BLaER1 treated with 17β-estradiol and CSF1 and Interleukin-3, amounts not matched to agents 10 nM and 100 nM (cell line): ENCODE results near the gene PTPRK.

Source experiments
- H3K27ac ChIP-seq, 11 experiments: shearing (Covaris generic); formaldehyde crosslinking; 2 replicates each; pipeline ENCODE4 v1.8.1; 2022
- H3K27me3 ChIP-seq, 11 experiments: shearing (Covaris generic); formaldehyde crosslinking; 2 replicates each; pipeline ENCODE4 v1.8.1; 2022
- H3K36me3 ChIP-seq, 11 experiments: shearing (Covaris generic); formaldehyde crosslinking; 2 replicates each; pipeline ENCODE4 v1.8.1; 2022
- H3K4me1 ChIP-seq, 10 experiments: shearing (Covaris generic); formaldehyde crosslinking; 2 replicates each; pipeline ENCODE4 v1.8.1; 2022
- H3K4me2 ChIP-seq, 11 experiments: shearing (Covaris generic); formaldehyde crosslinking; 2 replicates each; pipeline ENCODE4 v1.8.1; 2022
- H3K4me3 ChIP-seq, 10 experiments: shearing (Covaris generic); formaldehyde crosslinking; 2 replicates each; pipeline ENCODE4 v1.8.1; 2022
- H3K9ac ChIP-seq, 11 experiments: shearing (Covaris generic); formaldehyde crosslinking; 2 replicates each; pipeline ENCODE4 v1.8.1; 2022
- H3K9me3 ChIP-seq, 11 experiments: shearing (Covaris generic); formaldehyde crosslinking; replicated peaks in 1 of 11; 2 replicates each; pipeline ENCODE4 v1.8.1; 2022
- H4K20me1 ChIP-seq, 11 experiments: shearing (Covaris generic); formaldehyde crosslinking; 2 replicates each; pipeline ENCODE4 v1.8.1; 2022
- Cebpa-rat ChIP-seq, 11 experiments: shearing (Covaris generic); IDR thresholded peaks; 2 replicates each; pipeline ENCODE4 v1.8.1; 2022

The PTPRK gene

DNA sequence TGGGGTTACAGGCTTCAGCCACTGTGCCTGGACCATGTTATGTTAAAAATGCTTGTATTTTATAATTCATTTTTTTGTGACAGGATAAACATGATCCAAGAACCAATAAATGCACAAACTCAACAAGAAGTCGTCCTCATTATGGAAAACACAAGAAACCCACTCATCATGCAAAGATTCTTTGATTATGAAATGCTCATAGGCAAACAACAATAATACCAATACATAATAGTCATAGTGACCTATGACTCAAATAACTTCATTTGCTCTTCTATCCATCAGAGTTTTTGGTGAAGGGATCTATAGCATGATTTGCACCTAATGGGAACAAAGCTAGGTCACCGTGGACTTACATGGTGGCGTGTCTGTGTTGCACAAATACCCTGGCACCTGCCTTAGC lies 402.5 kb downstream of the PTPRK start:
- H3K9ac ChIP-seq: no peak overlapping the region
- no peaks in the 10 kb centered on the region for H3K9me3 ChIP-seq
- no peak overlapping the region for H3K4me3 ChIP-seq
- H4K20me1 ChIP-seq: no peaks in the 10 kb centered on the region
- no peaks in the 10 kb centered on the region for H3K27me3 ChIP-seq
- H3K36me3 ChIP-seq: no peaks in the 10 kb centered on the region
- peaks cover 0 to 8% (median 0%) of the 10 kb centered on the region in 10 experiments; a peak in 2 of 20 replicates for H3K4me1 ChIP-seq
- TF ChIP-seq Cebpa-rat (IDR thresholded peaks at IDR 0.05): no peak
- H3K4me2 ChIP-seq: no peak overlapping the region
- no peak overlapping the region for H3K27ac ChIP-seq

DNA sequence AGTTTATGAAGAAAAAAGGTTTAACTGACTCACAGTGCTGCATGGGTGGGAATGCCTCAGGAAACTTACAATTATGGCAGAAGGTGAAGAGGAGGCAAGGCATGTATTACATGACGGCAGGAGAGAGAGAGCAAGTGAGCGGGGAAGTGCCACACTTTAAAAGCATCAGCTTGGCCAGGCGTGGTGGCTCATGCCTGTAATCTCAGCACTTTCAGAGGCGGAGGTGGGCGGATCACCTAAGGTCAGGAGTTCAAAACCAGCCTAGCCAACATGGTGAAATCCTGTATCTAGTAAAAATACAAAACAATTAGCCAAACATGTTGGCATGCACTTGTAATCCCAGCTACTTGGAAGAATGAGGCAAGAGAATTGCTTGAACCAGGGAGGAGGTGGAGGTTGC lies 406.2 kb downstream of the PTPRK start:
- Histone ChIP-seq H3K9me3 (no peaks in the 10 kb centered on the region), H4K20me1 (no peaks in the 10 kb centered on the region), H3K9ac (no peak overlapping the region), H3K4me3 (no peak overlapping the region), H3K4me2 (no peak overlapping the region), H3K27me3 (no peaks in the 10 kb centered on the region), H3K36me3 (no peaks in the 10 kb centered on the region), H3K4me1 (peaks cover 0 to 8% (median 0%) of the 10 kb centered on the region in 10 experiments; a peak in 2 of 20 replicates), H3K27ac (no peak overlapping the region)
- no peak for TF ChIP-seq Cebpa-rat (IDR thresholded peaks at IDR 0.05)

DNA sequence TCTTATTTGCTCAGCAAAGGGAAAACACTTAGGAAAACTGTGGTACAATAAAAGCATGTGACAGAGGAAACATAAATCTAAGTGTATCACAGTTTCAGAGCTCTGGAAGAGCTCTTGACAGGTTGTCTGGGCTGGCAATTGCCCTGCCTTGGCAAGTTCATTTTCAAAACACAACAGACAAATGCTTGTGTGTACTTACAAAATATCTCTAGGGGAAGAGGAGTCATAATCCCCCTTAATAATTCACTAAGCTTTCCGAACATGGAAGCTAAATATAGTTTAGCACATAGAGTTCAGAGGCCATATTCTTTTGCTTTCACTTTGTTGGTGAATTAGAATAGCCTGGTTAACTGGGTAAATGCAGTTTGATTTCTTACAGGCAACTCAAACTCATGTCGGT lies 407.9 kb downstream of the PTPRK start:
- H3K4me1 ChIP-seq: no peaks in the 10 kb centered on the region
- H3K9me3 ChIP-seq: no peaks in the 10 kb centered on the region
- no peak for TF ChIP-seq Cebpa-rat (IDR thresholded peaks at IDR 0.05)
- H3K27ac ChIP-seq: no peak overlapping the region
- H3K36me3 ChIP-seq: no peaks in the 10 kb centered on the region
- H3K27me3 ChIP-seq: no peaks in the 10 kb centered on the region
- H3K9ac ChIP-seq: no peak overlapping the region
- no peak overlapping the region for H3K4me3 ChIP-seq
- H3K4me2 ChIP-seq: no peak overlapping the region
- no peaks in the 10 kb centered on the region for H4K20me1 ChIP-seq

DNA sequence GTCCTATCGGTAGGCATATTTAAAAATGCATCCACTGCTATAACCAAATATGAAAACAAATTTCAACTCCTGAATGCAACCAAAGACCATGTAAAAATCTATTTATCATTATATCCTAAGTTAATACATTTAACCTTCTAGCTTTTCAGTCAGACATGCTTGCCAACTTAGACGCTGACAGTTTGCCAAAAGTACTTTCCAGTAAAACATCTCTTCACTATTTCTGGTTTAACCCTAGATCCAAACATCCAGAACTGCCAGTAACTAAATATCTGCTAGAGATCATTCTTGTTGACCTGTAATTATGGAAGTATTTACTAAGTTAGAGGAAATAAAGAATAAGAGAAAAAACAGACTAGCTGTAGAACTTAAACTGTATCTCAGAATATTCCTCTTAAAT lies 409.3 kb downstream of the PTPRK start:
- Histone ChIP-seq H3K27ac (no peak overlapping the region), H3K4me2 (no peak overlapping the region), H3K4me1 (no peaks in the 10 kb centered on the region), H3K9ac (no peak overlapping the region), H4K20me1 (no peaks in the 10 kb centered on the region), H3K27me3 (no peaks in the 10 kb centered on the region), H3K4me3 (no peak overlapping the region), H3K9me3 (no peaks in the 10 kb centered on the region), H3K36me3 (no peaks in the 10 kb centered on the region)
- no peak for TF ChIP-seq Cebpa-rat (IDR thresholded peaks at IDR 0.05)

DNA sequence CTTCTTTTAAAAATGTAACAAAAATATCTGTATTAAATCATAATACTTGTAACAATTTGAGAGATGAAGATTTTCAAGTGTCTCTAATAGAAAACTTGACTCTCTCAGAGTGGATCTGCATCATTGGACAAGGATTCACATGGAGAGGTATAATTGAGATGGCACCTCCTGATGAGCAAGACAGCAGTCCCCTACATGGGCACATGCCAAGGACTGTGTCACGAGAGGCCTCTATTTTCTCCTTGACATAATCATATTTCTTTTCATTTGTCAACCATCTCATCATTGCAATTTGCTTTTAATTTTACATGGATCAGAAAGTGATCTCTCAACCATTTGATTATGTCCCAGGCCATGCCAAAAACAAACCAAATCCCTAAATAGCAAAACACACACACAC lies 412.7 kb downstream of the PTPRK start:
- Histone ChIP-seq H3K9me3 (no peaks in the 10 kb centered on the region), H3K4me3 (no peak overlapping the region), H4K20me1 (no peaks in the 10 kb centered on the region), H3K27me3 (no peaks in the 10 kb centered on the region), H3K4me2 (no peak overlapping the region), H3K27ac (no peak overlapping the region), H3K4me1 (no peaks in the 10 kb centered on the region), H3K9ac (no peak overlapping the region), H3K36me3 (no peaks in the 10 kb centered on the region)
- TF ChIP-seq Cebpa-rat (IDR thresholded peaks at IDR 0.05): no peak

DNA sequence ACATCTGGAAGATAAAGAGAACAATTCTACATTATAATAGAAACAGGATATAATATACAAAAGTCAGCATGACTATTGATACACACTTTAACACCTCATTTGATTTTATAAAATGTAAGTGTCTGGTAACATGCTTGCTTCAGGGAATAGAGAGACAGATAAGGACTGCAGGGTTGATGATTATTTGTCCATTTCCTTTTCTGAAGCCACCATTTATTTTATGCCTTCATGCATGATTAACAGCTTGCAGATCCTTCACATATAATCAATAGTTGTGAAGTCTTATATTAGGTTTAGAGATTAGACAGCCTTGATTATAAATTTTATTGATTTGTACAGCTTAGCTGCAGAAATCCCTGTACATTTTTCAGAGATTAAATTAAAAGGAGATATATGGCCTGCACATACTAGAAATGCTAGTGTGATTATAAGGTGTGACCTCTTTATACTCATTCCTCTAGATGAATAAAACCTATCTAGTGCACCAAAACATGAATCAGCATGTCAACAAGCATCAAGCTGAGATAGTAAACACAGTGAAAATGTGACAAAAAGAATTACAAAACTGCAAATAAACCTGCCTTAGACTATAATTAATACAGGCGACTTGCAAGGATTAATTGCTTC lies 420.7 kb downstream of the PTPRK start:
- Histone ChIP-seq H3K9ac (no peak overlapping the region), H4K20me1 (no peaks in the 10 kb centered on the region), H3K27ac (no peak overlapping the region), H3K9me3 (no peaks in the 10 kb centered on the region), H3K4me1 (no peaks in the 10 kb centered on the region), H3K36me3 (no peaks in the 10 kb centered on the region), H3K27me3 (no peaks in the 10 kb centered on the region), H3K4me3 (no peak overlapping the region), H3K4me2 (no peak overlapping the region)
- no peak for TF ChIP-seq Cebpa-rat (IDR thresholded peaks at IDR 0.05)

DNA sequence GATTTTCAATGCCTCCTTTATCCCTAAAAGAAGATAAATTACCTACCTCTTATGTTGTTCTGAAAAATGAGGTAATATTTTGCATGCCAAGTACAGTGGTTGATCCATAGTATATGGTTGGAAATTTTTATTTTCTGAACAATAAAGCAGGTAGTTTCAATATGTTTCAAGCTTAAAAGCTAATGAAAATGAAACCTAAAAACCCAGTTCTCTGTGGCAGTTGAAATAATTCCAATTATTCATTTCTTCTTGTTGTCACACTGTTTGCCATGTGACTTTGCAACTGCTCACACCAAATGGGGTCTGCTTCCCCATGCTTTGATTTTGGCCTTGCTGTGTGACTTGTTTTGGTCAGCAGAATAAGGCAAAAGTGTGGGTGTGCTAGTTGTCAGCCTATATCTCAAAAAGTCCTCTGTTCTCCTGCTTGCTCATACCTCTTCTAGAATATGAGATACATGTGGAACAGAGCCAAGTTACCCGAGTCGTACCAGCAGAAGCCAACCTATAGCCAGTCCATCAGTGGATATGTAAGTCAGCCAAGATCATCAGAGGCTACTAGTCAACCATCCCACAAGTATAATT lies 422.3 kb downstream of the PTPRK start:
- no peaks in the 10 kb centered on the region for H3K4me1 ChIP-seq
- H3K27ac ChIP-seq: no peak overlapping the region
- no peak overlapping the region for H3K9ac ChIP-seq
- H3K9me3 ChIP-seq: no peaks in the 10 kb centered on the region
- H3K4me2 ChIP-seq: no peak overlapping the region
- no peaks in the 10 kb centered on the region for H4K20me1 ChIP-seq
- no peaks in the 10 kb centered on the region for H3K27me3 ChIP-seq
- no peaks in the 10 kb centered on the region for H3K36me3 ChIP-seq
- H3K4me3 ChIP-seq: no peak overlapping the region
- TF ChIP-seq Cebpa-rat (IDR thresholded peaks at IDR 0.05): no peak

DNA sequence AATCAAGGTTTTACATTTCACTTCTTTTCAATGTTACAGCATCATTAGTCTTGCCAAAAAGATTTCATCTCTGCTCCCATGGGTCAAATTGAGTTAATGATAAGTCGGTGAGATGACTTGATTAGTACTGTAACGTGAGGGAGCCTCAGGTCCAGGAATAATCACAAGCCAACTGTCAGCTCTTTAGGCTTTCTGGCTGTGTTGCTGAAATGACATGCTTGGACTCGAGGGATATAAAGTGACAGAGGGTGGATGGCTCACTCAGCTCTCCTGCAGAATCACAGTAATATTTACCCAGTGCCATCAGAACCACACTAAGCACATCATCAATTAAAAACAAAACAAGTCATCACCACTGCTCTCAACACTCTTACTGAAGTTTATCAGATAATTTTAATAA lies 423.4 kb downstream of the PTPRK start:
- Histone ChIP-seq H3K4me3 (no peak overlapping the region), H3K4me2 (no peak overlapping the region), H3K9ac (no peak overlapping the region), H3K9me3 (no peaks in the 10 kb centered on the region), H3K4me1 (no peaks in the 10 kb centered on the region), H3K36me3 (no peaks in the 10 kb centered on the region), H4K20me1 (no peaks in the 10 kb centered on the region), H3K27me3 (no peaks in the 10 kb centered on the region), H3K27ac (no peak overlapping the region)
- no peak for TF ChIP-seq Cebpa-rat (IDR thresholded peaks at IDR 0.05)

DNA sequence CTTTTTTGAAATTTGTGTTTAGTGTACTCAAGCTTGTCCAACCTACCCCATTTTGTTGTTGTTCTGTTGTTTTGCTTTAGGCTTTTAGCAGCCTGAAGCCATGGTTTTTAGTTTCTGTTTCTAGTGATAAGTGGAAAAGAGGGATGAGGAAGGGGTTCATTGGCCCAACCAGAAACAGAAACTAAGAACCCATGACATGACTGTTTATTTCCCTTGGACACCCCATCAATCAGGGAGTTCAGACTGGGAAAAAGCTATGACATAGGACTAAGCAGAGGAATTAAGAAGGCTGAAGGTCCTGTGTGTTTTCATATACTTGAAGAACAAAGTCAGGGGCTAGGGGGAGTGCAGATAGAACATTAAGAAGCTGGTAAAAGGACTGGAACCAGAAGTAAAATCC lies 425.0 kb downstream of the PTPRK start:
- Histone ChIP-seq H3K4me3 (no peak overlapping the region), H3K36me3 (no peaks in the 10 kb centered on the region), H3K27me3 (no peaks in the 10 kb centered on the region), H3K27ac (no peak overlapping the region), H3K4me2 (no peak overlapping the region), H3K9ac (no peak overlapping the region), H3K4me1 (no peaks in the 10 kb centered on the region), H3K9me3 (no peaks in the 10 kb centered on the region), H4K20me1 (no peaks in the 10 kb centered on the region)
- no peak for TF ChIP-seq Cebpa-rat (IDR thresholded peaks at IDR 0.05)

DNA sequence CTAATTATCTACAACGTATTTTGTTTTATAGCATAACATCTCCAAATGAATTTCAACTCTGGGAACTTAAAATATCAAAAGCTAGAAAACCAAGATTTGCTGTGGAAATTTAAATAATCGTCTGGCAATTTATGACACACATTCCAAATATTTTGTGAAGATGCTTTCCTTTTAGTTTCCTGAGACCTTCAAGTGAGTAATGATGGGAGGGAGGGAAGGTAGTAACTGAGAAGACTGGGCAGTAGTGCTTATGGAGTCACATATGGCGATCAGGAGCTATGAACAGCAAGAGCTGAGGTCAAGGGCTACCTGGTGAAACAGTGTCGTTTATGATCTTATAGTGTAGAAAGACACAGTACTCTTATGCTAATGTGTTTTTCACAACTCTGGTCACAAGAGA lies 441.4 kb downstream of the PTPRK start:
- Histone ChIP-seq H3K4me3 (no peak overlapping the region), H3K9ac (no peak overlapping the region), H3K9me3 (no peaks in the 10 kb centered on the region), H3K27me3 (no peaks in the 10 kb centered on the region), H4K20me1 (no peaks in the 10 kb centered on the region), H3K4me1 (no peaks in the 10 kb centered on the region), H3K27ac (no peak overlapping the region), H3K36me3 (0 out of 22 replicates have a peak, but pooled peaks cover 0 to 10% (median 0%) of the 10 kb centered on the region in 11 experiments), H3K4me2 (no peak overlapping the region)
- no peak for TF ChIP-seq Cebpa-rat (IDR thresholded peaks at IDR 0.05)
